ENCODE measurements around the gene FLAD1.

FLAD1 gene

DNA sequence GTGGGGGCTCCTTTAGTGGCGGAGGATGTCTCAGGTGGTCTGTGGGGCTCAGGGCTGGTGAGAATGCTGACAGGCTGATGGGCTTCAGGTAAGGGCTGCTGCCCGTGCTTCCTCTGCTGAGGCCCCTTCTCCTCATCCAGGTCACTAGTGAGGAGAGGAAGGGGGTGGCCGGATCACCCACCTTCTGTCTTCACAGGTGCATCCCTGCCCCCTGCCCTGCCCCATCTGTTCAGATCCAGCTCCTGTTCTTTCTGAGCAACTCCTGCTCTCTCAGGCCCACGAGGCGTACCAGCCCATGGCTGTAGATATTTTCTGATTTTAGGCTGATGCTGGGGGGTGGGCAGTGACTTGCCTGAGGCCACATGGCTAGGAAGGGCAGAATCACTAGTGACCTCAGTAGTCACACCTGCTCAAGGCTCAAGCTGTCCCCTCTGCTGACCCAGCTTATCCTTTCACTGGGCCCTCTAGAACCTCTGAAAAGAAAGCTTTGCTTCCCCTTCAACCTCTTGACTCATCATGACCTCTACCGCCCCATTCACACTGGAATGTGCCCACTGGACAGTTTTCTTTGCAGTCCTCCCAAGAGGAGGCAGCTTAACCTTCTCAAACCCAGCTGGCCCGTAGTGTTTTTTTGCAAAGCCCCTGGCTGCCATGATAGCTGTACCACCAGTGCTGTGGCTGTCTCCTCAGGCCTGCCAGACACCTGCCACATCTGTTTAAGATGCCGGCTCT is 35.6 kb downstream of the FLAD1 start:
- no peak for DNase-seq (ENCODE audit: low read depth)

DNA sequence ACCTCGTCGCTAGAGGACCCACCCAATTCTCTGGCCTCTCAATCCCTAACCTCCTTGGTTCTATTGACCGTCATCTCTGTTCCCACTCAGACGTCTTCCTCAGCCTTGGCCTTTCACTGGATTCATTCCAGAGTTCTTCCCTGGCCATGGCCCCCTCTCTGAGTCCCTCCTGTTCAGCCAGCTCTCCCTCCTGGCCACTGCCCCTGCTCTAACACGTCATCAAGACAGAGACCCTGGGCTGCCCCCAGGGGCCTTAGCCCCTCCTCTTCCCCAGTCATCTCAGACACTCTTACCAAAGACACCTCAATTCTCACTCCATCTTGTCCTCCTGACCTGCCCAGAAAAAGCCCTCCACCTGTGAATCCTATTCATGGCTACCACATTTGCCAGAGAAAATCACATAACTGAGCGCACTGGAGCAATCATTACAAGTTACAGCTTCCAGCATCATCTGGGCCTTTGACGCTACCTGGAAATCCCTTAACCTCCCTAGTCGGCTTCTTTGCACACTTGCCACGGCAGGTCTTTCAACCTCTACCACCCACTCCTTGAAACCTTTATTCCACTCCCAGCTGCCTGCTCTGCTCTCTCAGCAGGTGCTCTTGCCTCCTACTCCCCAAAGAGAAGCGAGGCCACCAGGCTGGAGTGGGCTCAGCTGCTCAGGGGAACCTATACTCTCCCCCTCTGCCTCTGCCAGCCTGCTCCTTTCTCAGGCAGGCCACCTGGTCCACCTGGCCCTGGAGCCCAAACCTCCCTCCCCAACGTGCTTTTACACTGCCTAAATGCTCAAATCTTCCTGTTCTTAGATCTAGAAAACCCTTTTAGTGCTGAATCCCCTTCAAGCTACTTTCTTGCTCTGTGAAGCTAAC is 36.5 kb downstream of the FLAD1 start:
- DNase-seq (ENCODE audit: low read depth), result no peak

DNA sequence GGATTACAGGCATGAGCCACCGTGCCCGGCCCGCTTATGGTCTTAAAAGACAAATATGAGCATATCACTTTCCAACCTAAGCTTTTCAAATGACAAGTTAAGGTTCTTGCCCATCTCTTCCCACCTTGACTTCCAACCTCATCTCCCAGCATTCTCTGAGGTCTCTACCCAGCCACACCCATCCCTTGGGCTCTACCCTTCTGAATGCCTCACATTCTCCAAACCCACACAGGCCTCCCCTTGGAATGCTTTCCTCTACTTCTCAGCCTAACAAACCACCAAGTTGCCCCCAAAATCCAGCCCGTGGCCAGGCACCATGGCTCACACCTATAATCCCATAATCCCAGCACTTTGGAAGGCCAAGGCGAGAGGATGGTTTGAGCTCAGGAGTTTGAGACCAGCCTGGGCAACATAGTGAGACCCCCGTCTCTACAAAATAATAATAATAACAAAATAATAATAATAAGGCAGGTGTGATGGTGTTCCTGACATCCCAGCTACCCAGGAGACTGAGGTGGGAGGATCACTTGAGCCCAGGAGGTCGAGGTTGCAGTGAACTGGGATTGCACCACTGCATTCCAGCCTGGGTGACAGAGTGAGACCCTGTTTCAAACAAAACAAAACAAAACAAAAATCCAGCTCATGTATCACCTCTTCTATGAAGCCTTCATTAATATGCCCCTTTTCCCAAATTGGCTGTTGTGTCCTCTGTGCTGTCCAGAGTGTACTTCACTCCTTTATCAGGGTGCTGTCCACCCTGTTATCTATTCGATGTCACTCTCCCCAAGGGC is 39.2 kb downstream of the FLAD1 start:
- no peak for DNase-seq (ENCODE audit: low read depth)

DNA sequence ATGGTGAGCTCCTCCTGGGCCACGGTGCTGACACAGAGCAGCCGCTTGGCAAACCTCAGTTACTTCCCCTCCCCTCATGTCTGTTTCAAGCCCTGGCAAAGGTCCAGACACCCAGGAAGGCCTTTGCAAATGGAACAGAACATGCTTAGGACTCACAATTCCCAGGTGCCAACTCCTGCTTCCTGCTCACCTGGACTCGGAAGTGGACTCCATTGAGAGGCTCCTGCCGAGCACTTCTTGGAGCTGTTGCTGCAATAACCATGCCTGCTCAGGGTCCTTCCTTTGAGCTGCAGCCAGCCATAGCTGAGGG is 39.7 kb downstream of the FLAD1 start:
- DNase-seq (ENCODE audit: low read depth), result no peak

GRCh38 chr1:155023627-155024026 is 40.5 kb downstream of the FLAD1 start:
- no peak for DNase-seq (ENCODE audit: low read depth)

GRCh38 chr1:155024315-155024714 is 41.2 kb downstream of the FLAD1 start:
- DNase-seq (ENCODE audit: low read depth), result no peak

GRCh38 chr1:155026154-155026553 is 43.0 kb downstream of the FLAD1 start:
- DNase-seq (ENCODE audit: low read depth), result no peak

DNA sequence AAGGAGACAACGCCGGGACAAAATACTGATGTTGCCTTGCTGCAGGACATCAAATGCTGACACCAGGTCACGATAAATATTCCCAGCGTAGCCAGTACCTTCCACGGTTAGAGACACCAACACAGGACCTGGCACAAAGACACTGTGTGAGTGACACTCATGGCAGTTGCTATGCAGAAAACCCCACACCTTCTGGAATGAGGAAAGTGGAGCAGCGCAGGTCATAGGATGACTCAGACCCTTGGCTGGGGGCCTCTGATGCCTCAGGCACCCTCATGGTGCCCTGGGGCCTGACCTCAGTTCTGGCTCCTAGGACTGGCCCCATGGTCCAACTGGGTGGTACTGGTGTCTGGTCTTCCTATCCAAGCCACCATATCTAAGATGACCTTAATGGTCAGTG is 43.4 kb downstream of the FLAD1 start:
- no peak for DNase-seq (ENCODE audit: low read depth)

DNA sequence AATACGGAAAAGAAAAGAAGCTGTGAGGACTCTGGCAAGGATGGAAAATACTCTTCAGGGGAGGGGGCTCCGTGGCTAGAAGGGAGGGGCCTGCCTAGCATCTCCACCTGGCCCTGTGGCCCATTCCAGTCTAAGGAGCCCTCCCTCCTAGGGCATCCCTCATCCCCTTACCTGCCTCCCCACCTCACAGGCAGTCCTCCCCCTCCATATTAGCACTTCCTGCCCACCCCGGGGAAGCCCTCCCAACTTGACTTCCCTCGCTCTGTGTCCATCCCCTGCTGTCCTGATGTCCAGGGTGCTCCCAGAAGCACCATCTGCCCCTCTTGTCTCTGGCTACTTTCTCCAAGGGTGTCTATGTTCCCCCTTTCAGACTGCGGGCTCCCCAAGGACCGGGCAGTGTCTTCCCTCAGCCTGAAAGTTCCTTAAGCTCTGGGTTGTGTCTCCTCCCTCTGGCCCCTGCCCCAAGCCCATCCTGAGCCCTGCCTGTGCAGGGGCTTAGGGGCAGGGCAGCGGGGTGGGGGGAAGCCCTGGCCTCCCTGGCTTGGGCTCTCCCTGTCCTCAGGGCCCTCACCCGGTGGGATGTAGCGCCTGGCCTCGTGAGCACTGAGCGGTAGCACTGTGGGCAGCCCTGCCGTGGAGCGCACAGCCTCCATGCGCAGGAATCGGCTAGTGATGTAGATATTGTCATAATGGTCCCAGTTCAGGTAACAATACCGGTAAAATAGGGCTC is 46.5 kb downstream of the FLAD1 start:
- DNase-seq (ENCODE audit: low read depth), result no peak

- DNase-seq (ENCODE audit: low read depth), result no peak
Measured at GRCh38 chr1:155030243-155030795, 47.2 kb downstream of the FLAD1 start.

DNA sequence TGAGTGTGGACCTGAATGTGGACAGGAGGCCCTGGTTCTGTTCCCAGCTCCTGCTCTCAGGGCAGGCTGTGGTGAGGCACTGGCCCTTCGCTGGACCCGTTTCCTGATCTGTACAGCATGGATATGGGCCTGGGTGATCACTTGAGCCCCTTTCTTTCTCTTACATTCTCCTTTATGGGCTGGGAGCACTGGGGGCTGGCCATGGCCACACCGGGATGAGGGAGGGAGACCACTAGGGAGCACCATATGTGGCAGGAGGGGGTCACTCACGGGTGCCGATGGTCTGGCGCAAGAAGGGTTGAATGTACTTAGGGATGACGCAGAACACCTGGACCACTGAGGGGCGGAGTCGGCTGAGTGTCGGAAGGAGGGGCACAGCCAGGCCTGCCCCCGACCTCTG is 47.8 kb downstream of the FLAD1 start:
- DNase-seq (ENCODE audit: low read depth), result no peak

DNA sequence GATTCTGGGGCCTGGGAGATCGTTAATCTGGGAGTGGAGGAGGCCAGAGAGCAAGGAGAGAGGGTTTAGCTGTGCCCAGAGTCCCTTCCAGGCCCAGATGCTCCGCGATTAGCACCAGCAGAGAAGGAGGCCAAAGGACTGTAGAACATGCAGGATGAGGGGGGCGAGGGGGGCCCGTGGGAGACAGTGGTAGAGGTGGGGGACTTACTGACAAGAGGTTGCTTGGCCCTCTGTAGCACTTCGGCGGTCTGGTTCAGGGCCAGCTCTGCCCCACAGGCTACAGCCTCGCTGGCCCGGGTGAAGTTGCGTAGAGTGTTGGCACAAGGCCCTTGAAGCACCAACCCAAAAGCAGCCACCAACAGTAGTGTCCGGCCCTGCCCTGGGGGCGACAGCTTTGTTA is 49.7 kb downstream of the FLAD1 start:
- DNase-seq (ENCODE audit: low read depth), result no peak

DNA sequence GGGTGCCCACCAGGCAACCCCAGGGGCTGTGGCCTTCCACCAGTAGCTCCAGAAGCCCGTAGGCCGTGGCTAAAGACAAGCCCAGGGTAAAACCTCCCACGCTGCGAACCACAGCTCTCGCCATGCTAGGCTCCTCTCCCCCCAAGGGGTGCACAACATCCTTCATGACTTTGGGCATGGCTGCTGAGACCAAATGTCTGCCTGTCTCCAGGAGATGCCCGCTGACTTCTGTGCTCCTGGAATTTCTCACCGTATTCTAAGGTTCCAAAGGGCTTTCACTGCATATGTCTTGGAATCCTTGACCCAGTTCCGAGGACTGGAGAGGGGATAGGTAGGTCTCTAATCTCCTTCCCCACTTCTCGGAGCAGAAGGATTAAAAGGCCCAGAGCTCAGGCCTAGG is 50.4 kb downstream of the FLAD1 start, which contains the start of the genes DCST1 and DCST2:
DCST1 (plus strand) TSS at position 301 of the 400 bp plus-strand sequence. CDS start 213 bp downstream, outside the sequence.
DCST2 (minus strand) TSS at position 258 of the 400 bp plus-strand sequence; CDS start at position 178, 80 bp downstream.
- no peak for DNase-seq (ENCODE audit: low read depth)

- no peak for DNase-seq (ENCODE audit: low read depth)
Measured at GRCh38 chr1:155034318-155035208, 51.4 kb downstream of the FLAD1 start.

- DNase-seq (ENCODE audit: low read depth), result no peak
Measured at GRCh38 chr1:155035936-155036335, 52.8 kb downstream of the FLAD1 start.

DNA sequence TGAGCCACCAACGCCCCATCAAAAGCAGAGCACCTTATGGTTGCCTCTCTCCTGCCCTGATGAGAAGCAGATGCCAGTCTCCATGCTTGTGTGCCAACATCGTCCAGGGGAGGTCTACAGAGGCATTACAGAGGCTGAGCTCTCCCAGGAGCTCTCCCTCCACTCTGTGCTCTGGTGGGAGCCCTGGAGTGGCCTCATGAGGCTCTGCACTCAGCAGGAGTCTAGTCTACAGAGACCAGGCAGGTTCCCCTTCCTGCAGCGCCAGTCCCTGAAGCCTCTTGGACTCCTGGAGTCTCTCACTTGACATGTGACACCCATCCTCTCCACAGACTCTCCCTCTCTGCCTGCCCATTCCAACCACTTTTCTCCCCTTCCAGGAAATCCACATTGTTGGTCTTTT is 53.9 kb downstream of the FLAD1 start:
- no peak for DNase-seq (ENCODE audit: low read depth)

DNA sequence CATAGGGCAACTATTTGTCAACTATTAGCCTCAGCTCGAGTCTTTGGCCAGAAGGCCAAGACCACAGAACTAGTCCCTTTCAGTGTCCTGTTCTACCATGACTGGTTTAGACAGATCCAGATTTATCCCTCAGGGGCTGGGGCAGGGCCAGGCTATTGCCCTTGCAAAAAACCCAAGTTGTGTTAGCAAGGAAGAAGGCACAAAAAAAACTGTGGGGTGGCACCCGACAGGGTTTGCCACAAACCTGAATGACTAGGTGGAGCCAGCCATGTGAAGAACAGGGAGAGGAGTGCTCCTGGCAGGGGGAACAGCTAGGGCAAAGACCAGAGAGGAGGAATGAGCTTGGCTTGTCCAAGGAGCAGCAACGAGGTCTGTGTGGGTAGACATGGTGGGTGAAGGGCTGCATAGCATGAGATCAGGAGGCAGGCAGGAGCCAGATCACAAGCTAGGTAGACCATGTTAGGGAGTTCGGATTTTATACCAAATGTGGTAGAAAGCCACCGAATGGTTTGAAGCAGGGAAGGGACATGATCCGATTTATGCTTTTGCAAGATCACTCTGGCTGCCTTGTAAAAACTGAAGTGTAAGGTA is 54.8 kb downstream of the FLAD1 start:
- DNase-seq (ENCODE audit: low read depth), result no peak

DNA sequence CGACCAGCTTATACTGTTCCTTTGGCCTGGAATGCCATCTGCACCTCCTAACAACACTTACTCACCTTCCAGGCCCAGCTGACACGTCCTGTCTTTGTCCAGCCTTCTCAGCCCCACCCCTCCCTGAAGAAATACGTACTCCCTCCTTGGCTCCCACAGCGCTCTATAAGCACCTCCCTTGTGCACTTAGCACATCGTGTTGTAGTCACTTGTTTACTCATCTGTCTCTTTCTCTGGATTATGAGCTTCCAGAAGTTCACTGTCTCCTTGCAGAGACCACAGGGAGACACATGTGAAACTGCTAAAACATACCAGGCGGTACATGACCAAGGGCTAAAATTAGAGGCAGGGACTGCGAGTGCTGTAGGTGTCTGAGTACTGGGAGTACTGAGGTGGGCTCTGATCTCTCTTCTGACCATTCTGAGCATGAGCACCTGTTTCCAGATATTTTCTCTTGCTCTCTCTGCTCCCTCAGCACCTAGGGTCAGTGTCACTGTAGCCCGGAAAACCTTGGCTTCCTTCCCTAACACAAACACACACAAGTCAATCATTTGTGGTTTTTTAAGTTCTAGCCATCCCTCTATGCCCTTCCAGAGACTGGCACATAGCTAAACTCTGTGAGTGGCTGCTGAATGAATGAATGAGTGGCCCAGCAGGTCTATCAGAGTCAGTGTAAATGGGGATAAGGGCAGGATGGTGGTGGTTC is 55.6 kb downstream of the FLAD1 start:
- no peak for DNase-seq (ENCODE audit: low read depth)

GRCh38 chr1:155039308-155039669 is 56.1 kb downstream of the FLAD1 start:
- DNase-seq (ENCODE audit: low read depth), result no peak
